Measurements from ENCODE around the gene NFATC2.

Gene NFATC2

GRCh38 chr20:51377132-51377531, 165.4 kb downstream of the NFATC2 start:
- ATAC-seq, result no peak
- TF ChIP-seq ZC3H10 (CRISPR knock-in tag; IDR thresholded peaks at IDR 0.05), result no peak
- TF ChIP-seq ZFP30 (CRISPR knock-in tag; IDR thresholded peaks at IDR 0.05), result no peak
- TF ChIP-seq ZFP3 (CRISPR knock-in tag; IDR thresholded peaks at IDR 0.05), result no peak
- TF ChIP-seq OSR1 (CRISPR knock-in tag; IDR thresholded peaks at IDR 0.05), result no peak
- TF ChIP-seq ZNF565 (CRISPR knock-in tag; conservative IDR thresholded peaks at IDR 0.05; ENCODE audit: low read depth), result no peak

- no peak for ATAC-seq
- TF ChIP-seq TCF4 (CRISPR knock-in tag; IDR thresholded peaks at IDR 0.05; ENCODE audit: borderline replicate concordance) (no peak), ESRRG (CRISPR knock-in tag; IDR thresholded peaks at IDR 0.05) (no peak), RARB (CRISPR knock-in tag; IDR thresholded peaks at IDR 0.05) (no peak), ZC3H10 (CRISPR knock-in tag; IDR thresholded peaks at IDR 0.05) (no peak), SNAI2 (CRISPR knock-in tag; IDR thresholded peaks at IDR 0.05) (no peak), CSRNP3 (CRISPR knock-in tag; IDR thresholded peaks at IDR 0.05) (no peak), BACH2 (CRISPR knock-in tag; IDR thresholded peaks at IDR 0.05; ENCODE audit: borderline replicate concordance) (no peak), ZNF565 (CRISPR knock-in tag; conservative IDR thresholded peaks at IDR 0.05; ENCODE audit: low read depth) (no peak), TOX (CRISPR knock-in tag; IDR thresholded peaks at IDR 0.05; ENCODE audit: borderline replicate concordance) (no peak)
Observed at GRCh38 chr20:51376111-51376510, 166.4 kb downstream of the NFATC2 start.

- no peak for TF ChIP-seq ZFP30 (CRISPR knock-in tag; IDR thresholded peaks at IDR 0.05)
- no peak for TF ChIP-seq ARNTL (CRISPR knock-in tag; IDR thresholded peaks at IDR 0.05; ENCODE audit: borderline replicate concordance, low read depth)
- no peak for TF ChIP-seq PPARA (CRISPR knock-in tag; IDR thresholded peaks at IDR 0.05; ENCODE audit: borderline replicate concordance)
- no peak for TF ChIP-seq CSDC2 (CRISPR knock-in tag; IDR thresholded peaks at IDR 0.05)
- no peak for TF ChIP-seq CSRNP3 (CRISPR knock-in tag; IDR thresholded peaks at IDR 0.05)
- no peak for TF ChIP-seq ZNF8 (CRISPR knock-in tag; IDR thresholded peaks at IDR 0.05)
- TF ChIP-seq SNAI2 (CRISPR knock-in tag; IDR thresholded peaks at IDR 0.05), result no peak
- TF ChIP-seq POU6F1 (CRISPR knock-in tag; IDR thresholded peaks at IDR 0.05; ENCODE audit: borderline replicate concordance, low read depth), result no peak
- TF ChIP-seq, protein P1, sequence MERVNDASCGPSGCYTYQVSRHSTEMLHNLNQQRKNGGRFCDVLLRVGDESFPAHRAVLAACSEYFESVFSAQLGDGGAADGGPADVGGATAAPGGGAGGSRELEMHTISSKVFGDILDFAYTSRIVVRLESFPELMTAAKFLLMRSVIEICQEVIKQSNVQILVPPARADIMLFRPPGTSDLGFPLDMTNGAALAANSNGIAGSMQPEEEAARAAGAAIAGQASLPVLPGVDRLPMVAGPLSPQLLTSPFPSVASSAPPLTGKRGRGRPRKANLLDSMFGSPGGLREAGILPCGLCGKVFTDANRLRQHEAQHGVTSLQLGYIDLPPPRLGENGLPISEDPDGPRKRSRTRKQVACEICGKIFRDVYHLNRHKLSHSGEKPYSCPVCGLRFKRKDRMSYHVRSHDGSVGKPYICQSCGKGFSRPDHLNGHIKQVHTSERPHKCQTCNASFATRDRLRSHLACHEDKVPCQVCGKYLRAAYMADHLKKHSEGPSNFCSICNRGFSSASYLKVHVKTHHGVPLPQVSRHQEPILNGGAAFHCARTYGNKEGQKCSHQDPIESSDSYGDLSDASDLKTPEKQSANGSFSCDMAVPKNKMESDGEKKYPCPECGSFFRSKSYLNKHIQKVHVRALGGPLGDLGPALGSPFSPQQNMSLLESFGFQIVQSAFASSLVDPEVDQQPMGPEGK (CRISPR knock-in tag; IDR thresholded peaks at IDR 0.05; ENCODE audit: borderline replicate concordance), result no peak
- TF ChIP-seq ESRRG (CRISPR knock-in tag; IDR thresholded peaks at IDR 0.05), result no peak
- TF ChIP-seq ISL1 (CRISPR knock-in tag; IDR thresholded peaks at IDR 0.05), result no peak
- no peak for TF ChIP-seq RARB (CRISPR knock-in tag; IDR thresholded peaks at IDR 0.05)
- no peak for TF ChIP-seq CREB5 (CRISPR knock-in tag; IDR thresholded peaks at IDR 0.05; ENCODE audit: low read depth)
- no peak for TF ChIP-seq ZNF70 (CRISPR knock-in tag; IDR thresholded peaks at IDR 0.05)
- no peak for TF ChIP-seq ZC3H10 (CRISPR knock-in tag; IDR thresholded peaks at IDR 0.05)
- no peak for ATAC-seq
Observed at GRCh38 chr20:51375561-51375960, 167.0 kb downstream of the NFATC2 start.

DNA sequence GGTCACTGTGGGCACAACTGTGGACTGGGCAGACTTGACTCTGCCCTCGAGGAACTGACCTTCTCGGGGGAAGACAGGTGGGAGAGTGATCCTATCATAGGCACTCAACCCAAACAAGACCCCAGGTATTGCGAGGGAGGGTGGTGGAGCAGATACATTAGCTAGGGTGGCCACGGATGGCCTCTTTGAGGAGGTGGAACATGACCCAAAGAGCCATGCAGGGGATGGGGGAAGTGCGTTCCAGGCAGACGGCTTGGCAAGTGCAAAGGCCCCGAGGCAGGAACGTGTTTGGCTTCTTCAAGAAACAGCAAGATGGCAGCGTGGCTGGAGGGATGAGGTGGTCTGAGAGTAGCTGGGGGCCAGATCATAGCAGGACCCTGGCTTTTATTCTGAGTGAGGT, 167.6 kb downstream of the NFATC2 start:
- TF ChIP-seq TCF4 (CRISPR knock-in tag; IDR thresholded peaks at IDR 0.05; ENCODE audit: borderline replicate concordance) (no peak), PPARA (CRISPR knock-in tag; IDR thresholded peaks at IDR 0.05; ENCODE audit: borderline replicate concordance) (no peak), RARB (CRISPR knock-in tag; IDR thresholded peaks at IDR 0.05) (no peak), ESRRG (CRISPR knock-in tag; IDR thresholded peaks at IDR 0.05) (no peak)
- TF ChIP-seq, protein P1 (CRISPR knock-in tag; IDR thresholded peaks at IDR 0.05; ENCODE audit: borderline replicate concordance), result no peak
- TF ChIP-seq, protein P2, sequence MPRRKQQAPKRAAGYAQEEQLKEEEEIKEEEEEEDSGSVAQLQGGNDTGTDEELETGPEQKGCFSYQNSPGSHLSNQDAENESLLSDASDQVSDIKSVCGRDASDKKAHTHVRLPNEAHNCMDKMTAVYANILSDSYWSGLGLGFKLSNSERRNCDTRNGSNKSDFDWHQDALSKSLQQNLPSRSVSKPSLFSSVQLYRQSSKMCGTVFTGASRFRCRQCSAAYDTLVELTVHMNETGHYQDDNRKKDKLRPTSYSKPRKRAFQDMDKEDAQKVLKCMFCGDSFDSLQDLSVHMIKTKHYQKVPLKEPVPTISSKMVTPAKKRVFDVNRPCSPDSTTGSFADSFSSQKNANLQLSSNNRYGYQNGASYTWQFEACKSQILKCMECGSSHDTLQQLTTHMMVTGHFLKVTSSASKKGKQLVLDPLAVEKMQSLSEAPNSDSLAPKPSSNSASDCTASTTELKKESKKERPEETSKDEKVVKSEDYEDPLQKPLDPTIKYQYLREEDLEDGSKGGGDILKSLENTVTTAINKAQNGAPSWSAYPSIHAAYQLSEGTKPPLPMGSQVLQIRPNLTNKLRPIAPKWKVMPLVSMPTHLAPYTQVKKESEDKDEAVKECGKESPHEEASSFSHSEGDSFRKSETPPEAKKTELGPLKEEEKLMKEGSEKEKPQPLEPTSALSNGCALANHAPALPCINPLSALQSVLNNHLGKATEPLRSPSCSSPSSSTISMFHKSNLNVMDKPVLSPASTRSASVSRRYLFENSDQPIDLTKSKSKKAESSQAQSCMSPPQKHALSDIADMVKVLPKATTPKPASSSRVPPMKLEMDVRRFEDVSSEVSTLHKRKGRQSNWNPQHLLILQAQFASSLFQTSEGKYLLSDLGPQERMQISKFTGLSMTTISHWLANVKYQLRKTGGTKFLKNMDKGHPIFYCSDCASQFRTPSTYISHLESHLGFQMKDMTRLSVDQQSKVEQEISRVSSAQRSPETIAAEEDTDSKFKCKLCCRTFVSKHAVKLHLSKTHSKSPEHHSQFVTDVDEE (CRISPR knock-in tag; IDR thresholded peaks at IDR 0.05), result no peak
- no peak for ATAC-seq
